IMR-90 (cell line): ENCODE measurements around the gene ESD. TPM values are rescaled to one million over a fixed set of nuclear protein-coding genes. Genes with fewer than 3 reads are reported as not detected.

ENCODE experiments used
- ATAC-seq: fragments of 200-7000 bp; cut with Tn5 transposase; 2 replicates; pipeline ENCODE4 v1.9.1; 2020; ENCODE audit warnings: low read depth, mild to moderate bottlenecking, moderate library complexity
- BruUV-seq: library from RNA; stranded (reverse); fragments of 400-500 nt; replicated peaks from 2 replicates; lab custom pipeline; 2021; lab: Mats Ljungman, UMichigan
- CTCF ChIA-PET: fragments of 300-600 bp; formaldehyde crosslinking; extraction: SDS; loops from one replicate; lab custom pipeline; 2021; ENCODE audit warnings: antibody characterized with exemption; lab: Yijun Ruan, JAX
- POLR2A ChIA-PET: fragments of 300-600 bp; sonication (Branson Sonifier 250); formaldehyde crosslinking; loops from one replicate; lab custom pipeline; 2022; ENCODE audit warnings: antibody characterized with exemption; ENCODE audit not compliant: unreplicated experiment; lab: Charles Lee
- DNase-seq: peaks from one replicate; pipeline ENCODE4 v3.0.0; 2013
- H2AFZ ChIP-seq: replicated peaks from 2 replicates; pipeline ENCODE3; 2013; ENCODE audit warnings: low read length, mild to moderate bottlenecking; ENCODE audit not compliant: poor library complexity
- H2AK5ac ChIP-seq: 2 replicates; pipeline ENCODE4 v1.6.1; 2013; ENCODE audit warnings: low read depth, low read length, inconsistent platforms
- H2AK9ac ChIP-seq: replicated peaks from 2 replicates; pipeline ENCODE3; 2013; ENCODE audit warnings: mild to moderate bottlenecking, low read depth, low read length, moderate library complexity; ENCODE audit not compliant: poor library complexity
- H2BK120ac ChIP-seq: 2 replicates; pipeline ENCODE4 v1.6.1; 2013; ENCODE audit warnings: low read depth, low read length, inconsistent platforms
- H2BK15ac ChIP-seq: 3 replicates; pipeline ENCODE4 v1.6.1; 2013; ENCODE audit warnings: low read depth, low read length, inconsistent platforms
- H2BK20ac ChIP-seq: 2 replicates; pipeline ENCODE4 v1.6.1; 2013; ENCODE audit warnings: low read depth, mild to moderate bottlenecking, inconsistent platforms, low read length, moderate library complexity
- H2BK5ac ChIP-seq: 2 replicates; pipeline ENCODE4 v1.6.1; 2013; ENCODE audit warnings: mild to moderate bottlenecking, low read depth, low read length, inconsistent platforms; ENCODE audit not compliant: poor library complexity, severe bottlenecking
- H3K14ac ChIP-seq: replicated peaks from 2 replicates; pipeline ENCODE4 v1.6.1; 2013; ENCODE audit warnings: low read depth, low read length, inconsistent platforms
- H3K18ac ChIP-seq: 2 replicates; pipeline ENCODE4 v1.6.1; 2013; ENCODE audit warnings: low read depth, low read length, control low read depth
- H3K23ac ChIP-seq: 2 replicates; pipeline ENCODE4 v1.6.1; 2013; ENCODE audit warnings: low read depth, low read length, inconsistent platforms
- H3K27ac ChIP-seq: 2 replicates; pipeline ENCODE4 v1.5.1; 2013; ENCODE audit warnings: mild to moderate bottlenecking, control low read depth, low read length; ENCODE audit not compliant: insufficient read depth
- H3K27me3 ChIP-seq: 2 replicates; pipeline ENCODE4 v1.6.1; 2013; ENCODE audit warnings: low read length; ENCODE audit not compliant: control insufficient read depth, insufficient read depth
- H3K36me3 ChIP-seq: 2 replicates; pipeline ENCODE4 v1.6.1; 2013; ENCODE audit warnings: low read length, mixed read lengths; ENCODE audit not compliant: control insufficient read depth, insufficient read depth
- H3K4ac ChIP-seq: 2 replicates; pipeline ENCODE4 v1.6.1; 2013; ENCODE audit warnings: low read depth, low read length, inconsistent platforms
- H3K4me1 ChIP-seq: 2 replicates; pipeline ENCODE4 v1.6.1; 2013; ENCODE audit warnings: low read length, mixed read lengths; ENCODE audit not compliant: control insufficient read depth, insufficient read depth
- H3K4me2 ChIP-seq: 2 replicates; pipeline ENCODE4 v1.6.1; 2013; ENCODE audit warnings: low read depth, mild to moderate bottlenecking, control low read depth, low read length, moderate library complexity
- H3K4me3 ChIP-seq: 2 replicates; pipeline ENCODE4 v1.5.1; 2013; ENCODE audit warnings: low read depth, mild to moderate bottlenecking, control low read depth, low read length, moderate library complexity; ENCODE audit not compliant: insufficient read depth
- H3K56ac ChIP-seq: 2 replicates; pipeline ENCODE4 v1.6.1; 2013; ENCODE audit warnings: low read length, inconsistent platforms; ENCODE audit not compliant: insufficient read depth; ENCODE audit errors: extremely low read depth
- H3K79me1 ChIP-seq, 2 experiments: 2 replicates each; pipeline ENCODE4 v1.6.1; 2013; ENCODE audit warnings: low read length in 2 of 2, inconsistent platforms in 1 of 2, low read depth in 1 of 2
- H3K9ac ChIP-seq: 2 replicates; pipeline ENCODE4 v1.6.1; 2013; ENCODE audit warnings: low read depth, low read length, control low read depth
- H3K9me1 ChIP-seq: 2 replicates; pipeline ENCODE4 v1.6.1; 2013; ENCODE audit warnings: low read length, inconsistent platforms; ENCODE audit not compliant: insufficient read depth
- H3K9me3 ChIP-seq: 2 replicates; pipeline ENCODE4 v1.6.1; 2013; ENCODE audit warnings: low read length; ENCODE audit not compliant: control insufficient read depth, insufficient read depth
- H4K20me1 ChIP-seq: 2 replicates; pipeline ENCODE4 v1.6.1; 2013; ENCODE audit warnings: low read length, inconsistent platforms; ENCODE audit not compliant: insufficient read depth
- H4K5ac ChIP-seq: 2 replicates; pipeline ENCODE4 v1.6.1; 2013; ENCODE audit warnings: mild to moderate bottlenecking, low read depth, low read length, control low read depth
- H4K8ac ChIP-seq, 2 experiments: 2 replicates each; pipeline ENCODE4 v1.6.1; 2013; ENCODE audit warnings: low read depth in 2 of 2, low read length in 2 of 2, control low read depth in 1 of 2, inconsistent platforms in 1 of 2
- H4K91ac ChIP-seq: 2 replicates; pipeline ENCODE4 v1.6.1; 2013; ENCODE audit warnings: low read depth, low read length, inconsistent platforms; ENCODE audit not compliant: insufficient read depth
- BHLHE40 ChIP-seq: fragments of 150-350 bp; IDR thresholded peaks from 2 replicates; pipeline ENCODE4 v1.6.1; 2016; ENCODE audit warnings: mild to moderate bottlenecking, low read depth, low read length
- CEBPB ChIP-seq: IDR thresholded peaks from 2 replicates; pipeline ENCODE4 v1.6.1; 2012; ENCODE audit warnings: low read depth, low read length, improper control_type of control experiment
- CHD1 ChIP-seq: IDR thresholded peaks from 2 replicates; pipeline ENCODE4 v1.6.1; 2012; ENCODE audit warnings: low read depth, low read length, improper control_type of control experiment
- FOS ChIP-seq: fragments of 150-350 bp; IDR thresholded peaks from 2 replicates; pipeline ENCODE4 v1.6.1; 2016; ENCODE audit warnings: low read depth, low read length
- MAFK ChIP-seq: IDR thresholded peaks from 2 replicates; pipeline ENCODE4 v1.6.1; 2012; ENCODE audit warnings: low read depth, low read length, improper control_type of control experiment
- MAZ ChIP-seq: IDR thresholded peaks from 2 replicates; pipeline ENCODE4 v1.6.1; 2012; ENCODE audit warnings: low read depth, mild to moderate bottlenecking, low read length, improper control_type of control experiment, moderate library complexity, borderline replicate concordance
- MXI1 ChIP-seq: IDR thresholded peaks from 2 replicates; pipeline ENCODE4 v1.6.1; 2012; ENCODE audit warnings: low read depth, mild to moderate bottlenecking, low read length, moderate library complexity, borderline replicate concordance
- NFE2L2 ChIP-seq: fragments of 150-350 bp; IDR thresholded peaks from 2 replicates; pipeline ENCODE4 v1.6.1; 2016; ENCODE audit warnings: low read depth, mild to moderate bottlenecking, low read length
- POLR2A ChIP-seq: IDR thresholded peaks from 2 replicates; pipeline ENCODE4 v1.6.1; 2012; ENCODE audit warnings: mild to moderate bottlenecking, low read depth, low read length
- RAD21 ChIP-seq: IDR thresholded peaks from 2 replicates; pipeline ENCODE4 v1.6.1; 2012; ENCODE audit warnings: low read length, improper control_type of control experiment
- RCOR1 ChIP-seq: IDR thresholded peaks from 2 replicates; pipeline ENCODE4 v1.6.1; 2012; ENCODE audit warnings: mild to moderate bottlenecking, low read length, improper control_type of control experiment; ENCODE audit not compliant: insufficient replicate concordance
- RFX5 ChIP-seq: IDR thresholded peaks from 2 replicates; pipeline ENCODE4 v1.8.0; 2012; ENCODE audit warnings: low read depth, mild to moderate bottlenecking, low read length, moderate library complexity
- SMC3 ChIP-seq: fragments of 150-350 bp; IDR thresholded peaks from 2 replicates; pipeline ENCODE4 v1.6.1; 2016; ENCODE audit warnings: low read depth, mild to moderate bottlenecking, antibody characterized with exemption, low read length, moderate library complexity
- WGBS, 2 experiments: methylation state at CpG; one replicate each; pipeline versions ENCODE4 v1.1.5 to v1.1.7; 2013; ENCODE audit warnings: missing lambda C conversion rate in 2 of 2; ENCODE audit not compliant: insufficient read length in 1 of 2; ENCODE audit errors: extremely low coverage in 2 of 2; 5-methylcytosine and 5-hydroxymethylcytosine counted together
- dilution Hi-C: fragments of 300-500 bp; cut with HindIII; formaldehyde crosslinking; loops from one replicate; pipeline ENCODE4 v1.14.3; 2018; ENCODE audit warnings: low sequenced_read_pairs; ENCODE audit not compliant: unreplicated experiment
- in situ Hi-C: fragments of 300-500 bp; cut with MboI; formaldehyde crosslinking; loops from 3 replicates; pipeline ENCODE4 v1.14.3; 2019; ENCODE audit warnings: low sequenced_read_pairs, inconsistent platforms, mixed read lengths
- intact Hi-C: fragments of 100-400 bp; cut with micrococcal nuclease; formaldehyde crosslinking; loops from 2 replicates; pipeline ENCODE4 v1.10.0; 2022
- polyA plus RNA-seq, 3 experiments: library from polyadenylated mRNA; depleted of rRNA; stranded (reverse); fragments of >200 nt; gene quantifications; 2 replicates each; pipeline ENCODE4 v1.2.3, GENCODE V29; 2012; ENCODE audit warnings: low replicate concordance in 1 of 3
- total RNA-seq: library from RNA; depleted of rRNA; stranded (reverse); fragments of >200 nt; gene quantifications from 2 replicates; pipeline ENCODE4 v1.2.3, GENCODE V29; 2012
- TF ChIP-seq, protein P1 (sequence below): fragments of 150-350 bp; IDR thresholded peaks from 2 replicates; pipeline ENCODE4 v1.6.1; 2017; ENCODE audit warnings: mild to moderate bottlenecking, antibody characterized with exemption, low read length, low read depth
- TF ChIP-seq, protein P2 (sequence below): fragments of 150-350 bp; IDR thresholded peaks from 2 replicates; pipeline ENCODE4 v1.6.1; 2016; ENCODE audit warnings: low read depth, mild to moderate bottlenecking, low read length, moderate library complexity, borderline replicate concordance
- TF ChIP-seq, protein P3 (sequence below): conservative IDR thresholded peaks from 2 replicates; pipeline ENCODE4 v1.5.1; 2012; ENCODE audit warnings: mild to moderate bottlenecking, low read depth, low read length, improper control_type of control experiment

The ESD gene
- total and polyA plus RNA-seq, 2 of the 4 experiments (the other 2 are of a cell fraction), result 90.4 to 135 TPM

DNA sequence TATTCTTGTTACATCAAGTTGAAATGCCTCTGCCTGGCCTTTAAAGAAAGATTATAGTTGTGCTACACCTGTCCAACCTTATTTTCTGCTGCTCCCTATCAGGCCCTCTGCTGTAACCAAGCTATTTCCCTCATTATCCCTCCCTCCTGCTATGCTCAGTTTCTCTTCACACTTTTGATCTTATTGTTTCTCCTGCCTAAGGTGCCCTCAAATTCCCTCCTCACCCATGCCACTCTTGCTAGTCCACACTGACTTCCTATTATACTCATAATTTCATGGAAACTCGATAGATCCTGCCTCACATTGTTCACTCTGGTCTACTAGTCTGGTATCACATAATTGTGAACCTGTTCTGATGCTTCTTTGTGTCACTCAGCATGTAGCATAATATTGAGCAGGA, 19.4 kb upstream of the ESD start:
- in situ Hi-C loops, result no loop called here
- H3K27ac ChIP-seq, result no peak overlapping the region
- no peaks in the 10 kb centered on the region for H3K9me1 ChIP-seq
- no peak overlapping the region for H2BK20ac ChIP-seq
- no peak overlapping the region for H4K5ac ChIP-seq
- no peak overlapping the region for H2BK120ac ChIP-seq
- no CpG with 5 or more reads among the region's 1 CpG for WGBS, 2 experiments
- H3K23ac ChIP-seq, result no peak overlapping the region
- intact Hi-C loops, result no loop called here
- no peak for TF ChIP-seq RFX5
- no peak for TF ChIP-seq SMC3
- TF ChIP-seq POLR2A, result no peak
- no peak for TF ChIP-seq CEBPB
- no peak for TF ChIP-seq MAFK
- no peak for TF ChIP-seq NFE2L2
- no peak for TF ChIP-seq FOS
- no peak for TF ChIP-seq RCOR1
- TF ChIP-seq MAZ, result no peak
- no peak for TF ChIP-seq MXI1
- TF ChIP-seq CHD1, result no peak
- TF ChIP-seq BHLHE40, result no peak
- TF ChIP-seq, protein P1, sequence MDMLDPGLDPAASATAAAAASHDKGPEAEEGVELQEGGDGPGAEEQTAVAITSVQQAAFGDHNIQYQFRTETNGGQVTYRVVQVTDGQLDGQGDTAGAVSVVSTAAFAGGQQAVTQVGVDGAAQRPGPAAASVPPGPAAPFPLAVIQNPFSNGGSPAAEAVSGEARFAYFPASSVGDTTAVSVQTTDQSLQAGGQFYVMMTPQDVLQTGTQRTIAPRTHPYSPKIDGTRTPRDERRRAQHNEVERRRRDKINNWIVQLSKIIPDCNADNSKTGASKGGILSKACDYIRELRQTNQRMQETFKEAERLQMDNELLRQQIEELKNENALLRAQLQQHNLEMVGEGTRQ, result no peak
- TF ChIP-seq, protein P2, sequence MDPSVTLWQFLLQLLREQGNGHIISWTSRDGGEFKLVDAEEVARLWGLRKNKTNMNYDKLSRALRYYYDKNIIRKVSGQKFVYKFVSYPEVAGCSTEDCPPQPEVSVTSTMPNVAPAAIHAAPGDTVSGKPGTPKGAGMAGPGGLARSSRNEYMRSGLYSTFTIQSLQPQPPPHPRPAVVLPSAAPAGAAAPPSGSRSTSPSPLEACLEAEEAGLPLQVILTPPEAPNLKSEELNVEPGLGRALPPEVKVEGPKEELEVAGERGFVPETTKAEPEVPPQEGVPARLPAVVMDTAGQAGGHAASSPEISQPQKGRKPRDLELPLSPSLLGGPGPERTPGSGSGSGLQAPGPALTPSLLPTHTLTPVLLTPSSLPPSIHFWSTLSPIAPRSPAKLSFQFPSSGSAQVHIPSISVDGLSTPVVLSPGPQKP, result no peak
- TF ChIP-seq, protein P3, sequence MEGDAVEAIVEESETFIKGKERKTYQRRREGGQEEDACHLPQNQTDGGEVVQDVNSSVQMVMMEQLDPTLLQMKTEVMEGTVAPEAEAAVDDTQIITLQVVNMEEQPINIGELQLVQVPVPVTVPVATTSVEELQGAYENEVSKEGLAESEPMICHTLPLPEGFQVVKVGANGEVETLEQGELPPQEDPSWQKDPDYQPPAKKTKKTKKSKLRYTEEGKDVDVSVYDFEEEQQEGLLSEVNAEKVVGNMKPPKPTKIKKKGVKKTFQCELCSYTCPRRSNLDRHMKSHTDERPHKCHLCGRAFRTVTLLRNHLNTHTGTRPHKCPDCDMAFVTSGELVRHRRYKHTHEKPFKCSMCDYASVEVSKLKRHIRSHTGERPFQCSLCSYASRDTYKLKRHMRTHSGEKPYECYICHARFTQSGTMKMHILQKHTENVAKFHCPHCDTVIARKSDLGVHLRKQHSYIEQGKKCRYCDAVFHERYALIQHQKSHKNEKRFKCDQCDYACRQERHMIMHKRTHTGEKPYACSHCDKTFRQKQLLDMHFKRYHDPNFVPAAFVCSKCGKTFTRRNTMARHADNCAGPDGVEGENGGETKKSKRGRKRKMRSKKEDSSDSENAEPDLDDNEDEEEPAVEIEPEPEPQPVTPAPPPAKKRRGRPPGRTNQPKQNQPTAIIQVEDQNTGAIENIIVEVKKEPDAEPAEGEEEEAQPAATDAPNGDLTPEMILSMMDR, result no peak
- TF ChIP-seq RAD21, result no peak
- H4K91ac ChIP-seq, result no peak overlapping the region
- H2AK5ac ChIP-seq, result no peak overlapping the region
- H3K4ac ChIP-seq, result no peak overlapping the region
- H3K14ac ChIP-seq, result no peak overlapping the region
- H4K8ac ChIP-seq, result no peak overlapping the region
- H2AK9ac ChIP-seq, result no peak overlapping the region
- H3K4me3 ChIP-seq, result no peak overlapping the region
- H4K20me1 ChIP-seq, result no peaks in the 10 kb centered on the region
- H3K79me1 ChIP-seq, result no peaks in the 10 kb centered on the region
- no peaks in the 10 kb centered on the region for H3K4me1 ChIP-seq
- CTCF ChIA-PET, result interaction anchor here (1.0 kb wide), 1 partner anchor 16 kb away, joined by 6 read pairs; no protein-coding TSS in a partner anchor
- H3K36me3 ChIP-seq, result no peaks in the 10 kb centered on the region
- no peak overlapping the region for H3K4me2 ChIP-seq
- ATAC-seq (no peak), DNase-seq (no peak)
- peaks cover 4% of the 10 kb centered on the region; the same call in 1 of the 2 replicates for H3K9me3 ChIP-seq
- H2BK5ac ChIP-seq, result no peak overlapping the region
- H3K56ac ChIP-seq, result no peak overlapping the region
- no peak overlapping the region for H3K18ac ChIP-seq
- dilution Hi-C loops, result no loop called here
- no peak overlapping the region for H2BK15ac ChIP-seq
- H3K27me3 ChIP-seq, result peaks cover 5% of the 10 kb centered on the region; the same call in 1 of the 2 replicates
- no peak overlapping the region for H2AFZ ChIP-seq
- no TSS peak for BruUV-seq
- no peak overlapping the region for H3K9ac ChIP-seq
- POLR2A ChIA-PET, result no interaction called here
